Neural progenitor cell (in vitro differentiated cells): ENCODE data around the gene TMEM260.

ENCODE experiments used
- EZH2 ChIP-seq: fragments of 200-600 bp; sonication (generic); IDR thresholded peaks from 2 replicates; pipeline ENCODE4 v1.6.1; 2017; ENCODE audit warnings: antibody characterized with exemption, mild to moderate bottlenecking, moderate library complexity
- EZH2phosphoT487 ChIP-seq: fragments of 200-600 bp; sonication (generic); IDR thresholded peaks from 2 replicates; pipeline ENCODE4 v1.6.1; 2017; ENCODE audit warnings: antibody characterized with exemption

DNA sequence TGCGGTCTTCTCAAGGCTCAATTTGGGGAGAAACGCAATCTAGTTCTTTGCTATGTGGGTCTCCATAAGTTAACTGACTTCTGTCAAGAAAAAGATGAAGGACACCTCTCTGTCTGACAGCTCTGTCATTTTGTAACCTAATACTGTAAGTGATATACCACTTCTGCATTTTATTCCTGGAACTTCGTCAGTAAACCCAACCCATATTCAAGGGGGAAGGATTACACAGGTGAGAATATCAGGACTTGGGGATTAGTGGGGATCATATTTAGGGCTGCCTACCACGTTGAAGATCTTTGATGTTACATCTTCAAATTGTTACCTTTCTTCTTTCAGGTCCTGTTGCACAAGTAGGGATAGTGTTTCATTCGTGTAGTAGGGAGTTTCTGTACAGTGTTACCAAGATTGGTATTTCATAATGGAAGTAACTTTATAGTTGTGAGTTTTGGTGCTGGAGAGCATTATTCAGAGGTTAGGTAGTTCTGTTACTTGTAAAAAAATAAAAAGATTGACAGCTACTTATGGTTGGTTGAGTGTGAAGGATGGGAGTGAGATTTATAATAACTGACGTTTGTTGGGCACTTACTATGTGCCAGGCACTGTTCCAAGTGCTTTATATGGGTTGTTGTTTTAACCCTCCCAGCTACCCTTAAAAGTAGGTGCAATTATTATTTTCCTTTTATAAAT lies 1.6 kb downstream of the TMEM260 start:
- TF ChIP-seq EZH2phosphoT487 (no peak), EZH2 (no peak)
